Astrocyte of the cerebellum (primary cell): Measurements from ENCODE around the gene NOX3.
"Not testable (repeated sequence)": the region's sequence is repeated elsewhere in the genome, so short reads cannot be mapped to it uniquely, and the experiment has no call there.

Experiments
- DNase-seq: peaks from one replicate; pipeline ENCODE4 v3.0.0-alpha.2; 2011; ENCODE audit warnings: low read depth
- H3K4me3 ChIP-seq: 2 replicates; pipeline ENCODE4 v1.5.1; 2011; ENCODE audit warnings: mild to moderate bottlenecking, low read depth, low read length, moderate library complexity
- CTCF ChIP-seq: IDR thresholded peaks from 2 replicates; pipeline ENCODE4 v1.5.1; 2012; ENCODE audit warnings: low read length, low read depth, moderate library complexity, mild to moderate bottlenecking; ENCODE audit errors: missing control alignments
- in situ Hi-C: cut with HindIII; loops from 2 replicates; pipeline ENCODE4 v1.10.0; 2017; ENCODE audit warnings: low sequenced_read_pairs

NOX3 gene

GRCh38 chr6:155495011-155495768, 39.6 kb upstream of the NOX3 start:
- in situ Hi-C loops, result no loop called here
- no peak overlapping the region for H3K4me3 ChIP-seq
- no peak for DNase-seq
- peak; percentile 43 for TF ChIP-seq CTCF

- H3K4me3 ChIP-seq, result no peak overlapping the region
- TF ChIP-seq CTCF, result no peak
- DNase-seq, result peak; percentile 99
- in situ Hi-C loops, result no loop called here
Measured at GRCh38 chr6:155493694-155494143, 38.1 kb upstream of the NOX3 start.

GRCh38 chr6:155493026-155493693, 37.5 kb upstream of the NOX3 start:
- no peak for DNase-seq
- TF ChIP-seq CTCF, result no peak
- H3K4me3 ChIP-seq, result no peak overlapping the region
- in situ Hi-C loops, result no loop called here

GRCh38 chr6:155492061-155492735, 36.6 kb upstream of the NOX3 start:
- no peak for TF ChIP-seq CTCF
- no peak overlapping the region for H3K4me3 ChIP-seq
- in situ Hi-C loops, result no loop called here
- no peak for DNase-seq

GRCh38 chr6:155491421-155491820, 35.8 kb upstream of the NOX3 start:
- no peak overlapping the region for H3K4me3 ChIP-seq
- no peak for TF ChIP-seq CTCF
- DNase-seq, result no peak
- in situ Hi-C loops, result no loop called here

- in situ Hi-C loops, H3K4me3 ChIP-seq, DNase-seq: not testable (repeated sequence)
Measured at GRCh38 chr6:155488197-155488596, 32.6 kb upstream of the NOX3 start.
